ENCODE results near the gene KHDC1L.

DNA sequence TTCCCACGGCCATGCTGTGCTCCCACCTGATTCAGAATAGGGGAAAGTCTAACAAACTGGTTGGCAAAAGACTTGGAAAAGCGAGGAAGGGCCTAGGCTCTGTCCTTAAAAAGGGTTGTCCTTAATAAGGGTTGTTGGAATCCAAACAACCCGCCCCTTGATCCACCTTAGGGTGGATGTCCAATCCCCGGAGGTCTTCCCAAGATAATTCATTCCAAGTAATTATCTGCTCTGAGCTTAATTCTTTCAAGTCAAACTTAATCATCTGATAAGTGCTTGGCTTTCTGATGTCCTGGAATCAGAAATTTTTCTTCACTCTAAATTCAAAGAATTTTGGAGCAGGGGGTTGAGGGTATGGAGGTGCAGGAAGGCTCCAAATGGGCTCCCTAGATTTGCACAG is at the start of gene KHDC1L:
- TF ChIP-seq, protein P1, sequence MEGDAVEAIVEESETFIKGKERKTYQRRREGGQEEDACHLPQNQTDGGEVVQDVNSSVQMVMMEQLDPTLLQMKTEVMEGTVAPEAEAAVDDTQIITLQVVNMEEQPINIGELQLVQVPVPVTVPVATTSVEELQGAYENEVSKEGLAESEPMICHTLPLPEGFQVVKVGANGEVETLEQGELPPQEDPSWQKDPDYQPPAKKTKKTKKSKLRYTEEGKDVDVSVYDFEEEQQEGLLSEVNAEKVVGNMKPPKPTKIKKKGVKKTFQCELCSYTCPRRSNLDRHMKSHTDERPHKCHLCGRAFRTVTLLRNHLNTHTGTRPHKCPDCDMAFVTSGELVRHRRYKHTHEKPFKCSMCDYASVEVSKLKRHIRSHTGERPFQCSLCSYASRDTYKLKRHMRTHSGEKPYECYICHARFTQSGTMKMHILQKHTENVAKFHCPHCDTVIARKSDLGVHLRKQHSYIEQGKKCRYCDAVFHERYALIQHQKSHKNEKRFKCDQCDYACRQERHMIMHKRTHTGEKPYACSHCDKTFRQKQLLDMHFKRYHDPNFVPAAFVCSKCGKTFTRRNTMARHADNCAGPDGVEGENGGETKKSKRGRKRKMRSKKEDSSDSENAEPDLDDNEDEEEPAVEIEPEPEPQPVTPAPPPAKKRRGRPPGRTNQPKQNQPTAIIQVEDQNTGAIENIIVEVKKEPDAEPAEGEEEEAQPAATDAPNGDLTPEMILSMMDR (IDR thresholded peaks at IDR 0.05) = no peak
- TF ChIP-seq TAF1 (IDR thresholded peaks at IDR 0.05; ENCODE audit: borderline replicate concordance, low read depth, low read length) = no peak
- no peak for TF ChIP-seq EZH2phosphoT487 (IDR thresholded peaks at IDR 0.05; ENCODE audit: borderline replicate concordance, low read depth)
- TF ChIP-seq SIN3A (IDR thresholded peaks at IDR 0.05; ENCODE audit: borderline replicate concordance, low read depth, low read length) = no peak
- no peak for TF ChIP-seq YY1 (IDR thresholded peaks at IDR 0.05; ENCODE audit: low read depth)
- TF ChIP-seq FOXM1 (IDR thresholded peaks at IDR 0.05; ENCODE audit: low read depth) = no peak
- TF ChIP-seq MAX (IDR thresholded peaks at IDR 0.05; ENCODE audit: low read depth) = no peak
- TF ChIP-seq TEAD4 (IDR thresholded peaks at IDR 0.05; ENCODE audit: borderline replicate concordance, insufficient read depth) = no peak
- no peak for TF ChIP-seq GABPA (IDR thresholded peaks at IDR 0.05; ENCODE audit: low read depth)
- TF ChIP-seq, protein P2, sequence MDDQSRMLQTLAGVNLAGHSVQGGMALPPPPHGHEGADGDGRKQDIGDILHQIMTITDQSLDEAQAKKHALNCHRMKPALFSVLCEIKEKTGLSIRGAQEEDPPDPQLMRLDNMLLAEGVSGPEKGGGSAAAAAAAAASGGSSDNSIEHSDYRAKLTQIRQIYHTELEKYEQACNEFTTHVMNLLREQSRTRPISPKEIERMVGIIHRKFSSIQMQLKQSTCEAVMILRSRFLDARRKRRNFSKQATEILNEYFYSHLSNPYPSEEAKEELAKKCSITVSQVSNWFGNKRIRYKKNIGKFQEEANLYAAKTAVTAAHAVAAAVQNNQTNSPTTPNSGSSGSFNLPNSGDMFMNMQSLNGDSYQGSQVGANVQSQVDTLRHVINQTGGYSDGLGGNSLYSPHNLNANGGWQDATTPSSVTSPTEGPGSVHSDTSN (IDR thresholded peaks at IDR 0.05) = no peak
